EH (cell line): ENCODE data around the gene KCND3.
A peak's percentile ranks its signal among the peaks of the same experiment; 100 is the strongest.

Source experiments
- DNase-seq: peaks from one replicate; pipeline ENCODE4 v3.0.0-alpha.2; 2015; ENCODE audit warnings: low read depth

The KCND3 gene

GRCh38 chr1:111959436-111959835, 30.0 kb downstream of the KCND3 start:
- DNase-seq = no peak

- DNase-seq = no peak
Measured at GRCh38 chr1:111958851-111959250, 30.6 kb downstream of the KCND3 start.

- no peak for DNase-seq
Measured at GRCh38 chr1:111958075-111958474, 31.4 kb downstream of the KCND3 start.

GRCh38 chr1:111956155-111956771, 33.2 kb downstream of the KCND3 start:
- DNase-seq = no peak

GRCh38 chr1:111955755-111956154, 33.7 kb downstream of the KCND3 start:
- DNase-seq = peak; percentile 17

GRCh38 chr1:111953797-111954196, 35.7 kb downstream of the KCND3 start:
- DNase-seq = no peak

- no peak for DNase-seq
Measured at GRCh38 chr1:111952125-111952657, 37.3 kb downstream of the KCND3 start.

- DNase-seq = peak; percentile 15
Measured at GRCh38 chr1:111948209-111949171, 41.0 kb downstream of the KCND3 start.

GRCh38 chr1:111943846-111944749, 45.4 kb downstream of the KCND3 start:
- no peak for DNase-seq

- no peak for DNase-seq
Measured at GRCh38 chr1:111943066-111943465, 46.4 kb downstream of the KCND3 start.

- no peak for DNase-seq
Measured at GRCh38 chr1:111938536-111938935, 50.9 kb downstream of the KCND3 start.

GRCh38 chr1:111938123-111938522, 51.3 kb downstream of the KCND3 start:
- DNase-seq = no peak

GRCh38 chr1:111937147-111937725, 52.2 kb downstream of the KCND3 start:
- peak; percentile 41 for DNase-seq

GRCh38 chr1:111934106-111934852, 55.2 kb downstream of the KCND3 start:
- no peak for DNase-seq

GRCh38 chr1:111930356-111930755, 59.1 kb downstream of the KCND3 start:
- no peak for DNase-seq

GRCh38 chr1:111928531-111928930, 60.9 kb downstream of the KCND3 start:
- DNase-seq = no peak

GRCh38 chr1:111927652-111928051, 61.8 kb downstream of the KCND3 start:
- DNase-seq = no peak

- no peak for DNase-seq
Measured at GRCh38 chr1:111924786-111925185, 64.7 kb downstream of the KCND3 start.

- no peak for DNase-seq
Measured at GRCh38 chr1:111923766-111924165, 65.7 kb downstream of the KCND3 start.

GRCh38 chr1:111921948-111922347, 67.5 kb downstream of the KCND3 start:
- no peak for DNase-seq
